Osteoblast (primary cell): Measurements from ENCODE around the gene OPCML. TPM values are rescaled to one million over a fixed set of nuclear protein-coding genes. Genes with fewer than 3 reads are reported as not detected.

Source experiments
- DNase-seq: peaks from one replicate; pipeline ENCODE4 v3.0.0; 2011; ENCODE audit warnings: low spot score, mixed read lengths; ENCODE audit not compliant: insufficient read length; ENCODE audit errors: missing footprints
- H2AFZ ChIP-seq: 2 replicates; pipeline ENCODE4 v1.6.0; 2011; ENCODE audit warnings: mild to moderate bottlenecking, low read length
- H3K27ac ChIP-seq: 2 replicates; pipeline ENCODE4 v1.5.1; 2011; ENCODE audit warnings: mild to moderate bottlenecking, low read depth, low read length, moderate library complexity
- H3K27me3 ChIP-seq: 2 replicates; pipeline ENCODE4 v1.6.0; 2012; ENCODE audit warnings: mild to moderate bottlenecking, control low read depth, inconsistent platforms, low read length, moderate library complexity; ENCODE audit not compliant: insufficient read depth
- H3K36me3 ChIP-seq: 2 replicates; pipeline ENCODE4 v1.5.1; 2011; ENCODE audit warnings: mild to moderate bottlenecking, low read length, control low read depth, moderate library complexity; ENCODE audit not compliant: insufficient read depth
- H3K4me1 ChIP-seq: 2 replicates; pipeline ENCODE4 v1.5.1; 2011; ENCODE audit warnings: mild to moderate bottlenecking, low read length, control low read depth, moderate library complexity; ENCODE audit not compliant: insufficient read depth
- H3K4me2 ChIP-seq: 2 replicates; pipeline ENCODE4 v1.6.0; 2011; ENCODE audit warnings: mild to moderate bottlenecking, low read length; ENCODE audit not compliant: insufficient read depth
- H3K4me3 ChIP-seq: fragments of 200-600 bp; sonication (generic); 3 replicates; pipeline ENCODE4 v1.5.1; 2012; ENCODE audit warnings: mild to moderate bottlenecking, low read length, inconsistent platforms; ENCODE audit not compliant: insufficient read depth
- H3K79me2 ChIP-seq: 2 replicates; pipeline ENCODE4 v1.6.0; 2012; ENCODE audit warnings: mild to moderate bottlenecking, low read length, control low read depth, inconsistent platforms; ENCODE audit not compliant: insufficient read depth
- H3K9me3 ChIP-seq: 2 replicates; pipeline ENCODE4 v1.5.1; 2011; ENCODE audit warnings: low read depth, low read length, control low read depth
- H4K20me1 ChIP-seq: 2 replicates; pipeline ENCODE4 v1.6.0; 2012; ENCODE audit warnings: mild to moderate bottlenecking, low read length, control low read depth; ENCODE audit not compliant: insufficient read depth
- total RNA-seq: library from RNA; depleted of rRNA; stranded (reverse); fragments of >200 nt; gene quantifications from 2 replicates; pipeline ENCODE4 v1.2.3, GENCODE V29; 2012
- TF ChIP-seq, protein P1 (sequence below): IDR thresholded peaks from 2 replicates; pipeline ENCODE4 v1.5.1; 2011; ENCODE audit warnings: mild to moderate bottlenecking, low read depth, low read length, moderate library complexity; ENCODE audit errors: extremely low read depth

The OPCML gene
- total RNA-seq, 1 donor: 0.36 TPM

DNA sequence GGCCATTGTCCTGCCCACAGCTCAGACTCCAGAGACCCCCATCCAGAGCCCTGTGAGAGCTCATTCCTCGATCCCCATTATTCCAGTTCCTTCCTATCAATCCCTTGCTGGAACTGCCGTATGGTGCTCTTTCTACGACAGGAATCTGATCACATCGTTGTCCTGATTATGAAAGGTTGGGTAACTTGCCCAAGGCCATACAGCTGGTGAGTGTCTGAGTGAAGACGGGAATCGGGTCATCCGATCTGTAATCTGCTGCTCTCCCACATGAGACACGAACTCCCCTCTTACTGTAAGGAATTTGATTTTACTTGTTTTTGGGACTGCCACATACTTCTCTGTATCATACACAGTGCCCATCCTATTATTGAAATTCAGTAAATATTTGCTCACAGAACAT is 149.1 kb downstream of the OPCML start:
- no peaks in the 10 kb centered on the region for H3K36me3 ChIP-seq
- H3K4me3 ChIP-seq: no peak overlapping the region
- H3K4me2 ChIP-seq: no peak overlapping the region
- H4K20me1 ChIP-seq: no peaks in the 10 kb centered on the region
- H3K27ac ChIP-seq: no peak overlapping the region
- no peaks in the 10 kb centered on the region for H3K27me3 ChIP-seq
- H2AFZ ChIP-seq: no peak overlapping the region
- H3K79me2 ChIP-seq: no peaks in the 10 kb centered on the region
- H3K4me1 ChIP-seq: no peaks in the 10 kb centered on the region
- H3K9me3 ChIP-seq: peaks cover 3% of the 10 kb centered on the region
- TF ChIP-seq, protein P1, sequence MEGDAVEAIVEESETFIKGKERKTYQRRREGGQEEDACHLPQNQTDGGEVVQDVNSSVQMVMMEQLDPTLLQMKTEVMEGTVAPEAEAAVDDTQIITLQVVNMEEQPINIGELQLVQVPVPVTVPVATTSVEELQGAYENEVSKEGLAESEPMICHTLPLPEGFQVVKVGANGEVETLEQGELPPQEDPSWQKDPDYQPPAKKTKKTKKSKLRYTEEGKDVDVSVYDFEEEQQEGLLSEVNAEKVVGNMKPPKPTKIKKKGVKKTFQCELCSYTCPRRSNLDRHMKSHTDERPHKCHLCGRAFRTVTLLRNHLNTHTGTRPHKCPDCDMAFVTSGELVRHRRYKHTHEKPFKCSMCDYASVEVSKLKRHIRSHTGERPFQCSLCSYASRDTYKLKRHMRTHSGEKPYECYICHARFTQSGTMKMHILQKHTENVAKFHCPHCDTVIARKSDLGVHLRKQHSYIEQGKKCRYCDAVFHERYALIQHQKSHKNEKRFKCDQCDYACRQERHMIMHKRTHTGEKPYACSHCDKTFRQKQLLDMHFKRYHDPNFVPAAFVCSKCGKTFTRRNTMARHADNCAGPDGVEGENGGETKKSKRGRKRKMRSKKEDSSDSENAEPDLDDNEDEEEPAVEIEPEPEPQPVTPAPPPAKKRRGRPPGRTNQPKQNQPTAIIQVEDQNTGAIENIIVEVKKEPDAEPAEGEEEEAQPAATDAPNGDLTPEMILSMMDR: no peak
- DNase-seq: no peak

DNA sequence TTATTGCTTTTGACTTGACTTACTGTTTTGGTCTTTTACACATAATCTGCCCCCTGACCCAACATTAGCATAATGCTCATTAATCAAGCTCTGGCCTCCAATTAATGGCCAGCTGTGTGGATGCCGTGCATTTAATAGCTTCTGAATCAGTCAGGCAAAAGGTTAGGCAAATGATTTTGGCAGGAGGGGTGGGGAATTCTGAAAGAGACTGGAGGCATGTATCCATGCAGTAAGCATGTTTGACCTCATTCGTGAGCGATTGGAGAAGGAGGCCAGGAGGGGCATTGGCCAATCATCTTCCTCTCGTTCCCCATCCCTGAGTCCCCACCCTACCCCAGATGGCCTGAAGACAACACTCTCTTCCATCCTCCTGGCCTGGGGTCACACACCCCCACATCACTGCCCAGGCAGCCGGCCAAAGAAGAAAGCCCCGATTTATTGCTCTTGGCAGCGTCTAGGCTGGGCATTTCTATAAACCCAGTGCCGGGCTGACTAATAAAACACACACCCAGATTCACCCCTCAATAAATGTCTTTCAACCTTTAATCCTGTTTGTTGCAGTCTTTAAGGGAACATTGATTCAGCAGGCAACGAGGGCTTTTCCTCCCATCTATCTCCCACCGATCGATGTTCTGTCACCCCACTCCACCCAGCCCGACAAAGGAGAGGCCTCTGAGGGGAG is 150.0 kb downstream of the OPCML start:
- TF ChIP-seq, protein P1: no peak
- H3K27me3 ChIP-seq: no peaks in the 10 kb centered on the region
- no peak overlapping the region for H2AFZ ChIP-seq
- no peaks in the 10 kb centered on the region for H3K4me1 ChIP-seq
- DNase-seq: no peak
- no peaks in the 10 kb centered on the region for H3K79me2 ChIP-seq
- H3K4me2 ChIP-seq: no peak overlapping the region
- H3K9me3 ChIP-seq: peaks cover 4% of the 10 kb centered on the region
- H3K4me3 ChIP-seq: no peak overlapping the region
- H3K27ac ChIP-seq: no peak overlapping the region
- no peaks in the 10 kb centered on the region for H3K36me3 ChIP-seq
- H4K20me1 ChIP-seq: no peaks in the 10 kb centered on the region

DNA sequence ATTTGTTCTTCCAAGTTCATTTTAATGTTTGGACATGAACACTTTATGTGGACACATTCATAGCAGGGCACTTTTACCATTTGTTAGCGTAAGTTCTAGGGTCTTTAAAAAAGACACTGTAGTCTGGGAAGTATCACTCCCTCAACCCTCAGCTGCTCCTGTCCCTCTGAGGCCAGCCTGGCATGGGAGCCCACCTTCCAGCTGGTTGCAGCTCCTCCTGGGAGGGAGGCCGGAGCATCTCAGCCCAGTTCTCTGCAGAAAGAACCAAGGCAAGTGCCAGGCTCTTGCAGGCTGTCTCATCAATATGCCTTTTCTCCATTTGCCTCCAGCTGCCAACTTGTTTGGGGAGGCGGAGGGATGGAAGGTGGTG is 150.6 kb downstream of the OPCML start:
- H2AFZ ChIP-seq: no peak overlapping the region
- H3K9me3 ChIP-seq: peaks cover 4% of the 10 kb centered on the region
- DNase-seq: no peak
- no peaks in the 10 kb centered on the region for H3K4me1 ChIP-seq
- TF ChIP-seq, protein P1: no peak
- no peaks in the 10 kb centered on the region for H4K20me1 ChIP-seq
- H3K27ac ChIP-seq: no peak overlapping the region
- H3K4me2 ChIP-seq: no peak overlapping the region
- no peak overlapping the region for H3K4me3 ChIP-seq
- no peaks in the 10 kb centered on the region for H3K36me3 ChIP-seq
- H3K27me3 ChIP-seq: no peaks in the 10 kb centered on the region
- H3K79me2 ChIP-seq: no peaks in the 10 kb centered on the region

DNA sequence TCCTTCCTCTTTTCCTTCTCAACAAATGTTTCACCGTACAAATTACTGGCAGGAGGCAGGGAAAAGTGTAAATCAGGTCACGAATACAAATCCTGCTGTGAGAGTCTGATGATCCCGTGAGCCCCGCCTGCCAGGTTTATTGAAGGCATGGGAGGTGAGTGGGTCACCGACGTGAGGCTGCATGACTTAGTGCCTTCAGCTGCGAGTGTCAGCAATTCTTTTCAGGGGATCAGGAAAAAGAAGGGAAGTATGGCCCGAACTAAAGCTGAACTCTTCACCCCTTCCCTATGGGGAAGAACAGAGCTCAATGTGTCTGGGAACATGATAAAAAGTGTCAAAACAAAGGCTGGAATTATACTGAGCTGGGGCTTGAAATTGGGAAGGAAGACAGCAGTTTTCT is 166.2 kb downstream of the OPCML start:
- H3K4me1 ChIP-seq: no peaks in the 10 kb centered on the region

More for the DNA sequence above, 166.2 kb downstream of the OPCML start:
- Histone ChIP-seq H3K79me2 (no peaks in the 10 kb centered on the region), H3K36me3 (no peaks in the 10 kb centered on the region), H3K4me3 (no peak overlapping the region), H3K27me3 (no peaks in the 10 kb centered on the region), H3K9me3 (peaks cover 11% of the 10 kb centered on the region), H2AFZ (no peak overlapping the region), H3K27ac (no peak overlapping the region), H3K4me2 (no peak overlapping the region), H4K20me1 (no peaks in the 10 kb centered on the region)
- DNase-seq: no peak
- TF ChIP-seq, protein P1: no peak
